Dedifferentiated amniotic fluid mesenchymal stem cell (primary cell): ENCODE data around the gene ZCCHC17.
"Not testable (repeated sequence)": the region's sequence is repeated elsewhere in the genome, so short reads cannot be mapped to it uniquely, and the experiment has no call there.

Source experiments
- DNase-seq: peaks from one replicate; pipeline ENCODE4 v3.0.0-alpha.2; 2016; ENCODE audit errors: extremely low spot score

The ZCCHC17 gene

DNA sequence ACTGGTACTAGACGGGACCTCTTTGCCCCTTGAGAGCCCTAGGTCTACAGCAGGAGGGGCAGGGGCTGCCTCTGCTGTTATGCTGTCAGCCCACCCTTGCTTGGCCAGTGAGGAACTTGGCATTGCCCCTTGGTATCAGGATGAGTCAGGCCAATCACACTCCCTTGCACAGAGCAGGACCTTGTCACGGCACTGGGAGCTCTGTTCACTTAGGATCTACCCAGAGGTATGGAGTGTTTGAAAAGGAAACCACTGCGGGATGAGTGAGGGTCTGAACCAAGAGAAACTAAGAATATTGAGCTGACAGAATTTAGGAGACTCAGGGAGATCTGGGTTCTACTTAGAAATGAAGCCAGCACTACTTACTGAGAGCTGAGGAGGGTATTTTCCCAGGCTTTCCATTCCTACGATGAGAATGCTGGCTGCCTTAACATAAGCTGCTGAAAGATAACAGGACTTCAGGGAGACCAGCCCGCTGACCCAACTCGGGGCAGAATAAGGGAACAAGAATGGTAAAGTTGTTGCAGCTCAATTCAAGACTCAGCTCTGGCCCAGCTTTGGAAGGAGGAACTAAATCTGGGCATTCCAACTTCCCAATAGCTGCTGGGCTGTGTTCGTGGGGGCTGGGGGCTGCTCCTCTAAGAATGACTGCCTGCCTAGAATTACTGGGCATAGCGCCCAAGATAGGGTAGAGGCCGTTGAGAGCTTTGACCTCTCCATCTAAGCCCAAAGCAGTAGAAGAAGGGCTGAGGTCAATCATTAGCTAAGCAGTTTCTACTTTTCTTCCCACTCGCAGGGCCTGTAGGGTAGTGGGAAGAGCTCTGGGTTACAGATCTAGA lies 74.5 kb downstream of the ZCCHC17 start:
- DNase-seq: no peak

DNA sequence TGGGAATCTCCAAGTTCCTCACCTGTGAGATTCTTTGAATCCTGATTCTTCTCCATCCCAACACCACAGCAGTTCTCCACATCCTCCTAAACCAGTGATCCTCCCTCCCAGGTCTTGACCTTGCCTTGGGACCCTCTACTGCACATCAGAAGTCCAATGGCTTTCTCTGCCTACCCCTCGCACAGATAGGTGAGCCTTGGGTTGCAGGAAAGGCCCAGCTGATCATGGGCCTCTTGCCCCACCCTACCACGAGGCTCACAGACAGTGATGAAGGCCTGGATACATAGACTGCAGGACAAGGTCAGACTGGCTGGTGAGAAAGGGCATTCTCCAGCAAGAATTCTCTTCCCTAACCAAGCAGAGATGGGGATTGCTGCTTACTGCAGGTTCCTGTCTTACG lies 75.2 kb downstream of the ZCCHC17 start:
- DNase-seq: no peak

DNA sequence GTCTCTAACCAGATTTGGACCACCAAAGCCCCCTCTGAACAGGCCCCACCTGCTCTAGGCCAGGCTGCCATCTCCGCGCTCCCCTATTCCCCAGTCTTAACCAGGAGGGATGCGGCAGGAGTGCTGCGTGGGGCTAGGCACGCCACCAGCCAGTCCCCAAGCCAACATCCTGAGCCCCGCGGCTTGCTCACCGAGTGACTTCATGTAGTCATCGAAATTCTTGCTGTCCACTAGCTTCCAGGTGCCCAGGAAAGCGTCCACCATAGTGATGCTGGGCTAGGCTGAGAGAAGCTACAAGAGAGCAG lies 75.9 kb downstream of the ZCCHC17 start:
- no peak for DNase-seq

DNA sequence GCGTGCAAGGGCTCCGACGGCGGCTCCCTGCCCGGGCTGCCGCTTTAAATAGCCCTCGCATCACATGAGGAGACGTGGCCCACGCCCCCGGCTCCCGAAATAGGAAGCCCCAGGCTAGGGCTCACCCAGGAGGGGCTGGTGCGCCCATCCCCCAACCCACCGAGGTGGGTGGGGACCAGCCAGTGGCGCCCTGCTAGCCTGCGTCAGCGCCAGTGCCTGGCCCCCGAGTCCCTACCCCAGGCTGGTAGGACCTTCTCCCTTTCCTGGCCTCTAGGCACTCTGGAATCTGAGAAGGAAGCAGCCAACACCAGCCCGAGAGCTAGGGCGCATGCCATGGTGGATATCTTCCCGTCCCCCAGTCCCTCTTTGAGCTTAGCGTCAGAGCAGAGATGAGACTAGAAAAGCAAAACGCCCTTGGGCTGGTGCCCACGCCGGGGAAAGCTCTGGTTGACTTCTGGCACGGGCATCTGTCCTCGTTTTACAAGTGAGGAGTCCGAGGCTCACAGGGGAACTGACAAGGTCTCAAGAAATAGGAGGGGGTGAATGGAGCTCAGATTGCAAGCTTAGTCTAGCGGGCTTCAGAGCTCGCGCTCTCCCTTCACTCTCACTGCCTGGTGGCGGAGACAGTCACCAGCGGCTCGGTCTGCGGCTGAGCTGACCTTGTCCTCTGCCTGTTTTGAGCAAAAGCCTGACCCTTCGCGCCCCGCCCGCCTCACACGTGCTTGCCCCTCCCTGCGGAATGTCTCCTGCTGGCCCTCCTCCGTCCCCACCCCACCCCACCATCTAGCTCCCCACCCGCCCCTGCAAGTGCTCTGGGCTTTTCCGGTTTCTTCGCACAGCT lies 76.4 kb downstream of the ZCCHC17 start, which contains the start of gene FABP3:
Gene FABP3 (minus strand): TSS at position 21 of the 841 bp plus-strand sequence. CDS start 62 bp downstream, outside the sequence.
- peak; percentile 59 for DNase-seq

DNA sequence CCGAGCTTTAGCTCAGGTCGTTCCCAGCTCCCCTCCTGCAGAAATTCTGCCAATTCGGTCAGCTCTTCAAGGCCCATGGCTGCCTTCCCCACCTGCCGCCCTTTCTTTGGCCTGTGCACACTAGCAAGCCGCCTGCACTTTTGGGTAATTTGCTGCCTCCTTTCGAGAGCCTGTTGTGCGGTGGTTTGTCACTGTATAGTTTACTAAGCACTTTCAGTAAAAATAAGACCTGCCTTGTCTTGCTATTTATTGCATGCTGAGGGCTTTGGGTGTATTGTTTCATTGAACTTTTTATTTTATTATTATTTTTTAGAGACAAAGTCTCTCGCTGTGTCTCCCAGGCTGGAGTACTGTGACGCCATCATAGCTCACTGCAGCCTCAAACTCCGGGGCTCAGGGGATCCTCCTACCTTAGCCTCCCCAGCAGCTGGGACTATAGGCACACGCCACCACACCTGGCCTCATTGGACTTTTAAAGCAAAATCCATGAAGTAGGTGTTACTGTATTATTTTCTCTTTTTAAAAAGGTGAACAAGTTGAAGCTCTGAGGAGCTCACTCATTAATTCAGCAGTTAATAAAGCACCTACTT lies 77.2 kb downstream of the ZCCHC17 start:
- DNase-seq: no peak

DNA sequence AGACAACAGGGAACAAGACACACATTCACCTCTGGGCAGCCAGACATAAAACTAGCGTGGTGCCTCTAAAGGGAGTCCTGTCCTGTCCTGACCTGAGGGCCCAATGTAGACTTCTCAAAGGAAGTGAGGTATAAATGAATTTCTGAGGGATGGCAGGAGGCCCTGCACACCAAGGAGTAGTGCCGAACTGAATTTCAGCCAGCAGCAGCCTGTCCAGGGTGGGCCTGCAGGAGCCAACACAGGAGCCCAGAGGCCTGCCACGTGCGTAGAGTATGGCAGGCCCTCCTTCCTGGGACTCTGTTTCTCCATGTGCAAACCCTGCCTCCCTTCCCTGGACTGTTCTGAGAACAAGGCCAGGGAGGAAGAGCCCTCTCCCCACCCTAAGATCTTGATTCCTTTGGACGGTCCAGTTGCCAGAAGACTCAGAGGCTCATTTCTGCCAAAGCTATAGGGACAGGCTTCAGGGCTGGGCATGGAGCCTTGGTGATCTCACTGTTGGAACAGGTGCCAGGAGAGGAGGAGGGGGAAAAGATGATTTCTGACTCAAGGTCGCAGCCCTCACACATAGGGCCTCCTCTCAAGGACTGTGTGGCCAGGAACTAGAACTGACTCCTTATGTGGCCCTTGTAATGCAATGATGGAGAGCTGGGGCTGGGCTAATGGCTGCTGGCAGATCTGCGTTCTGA lies 77.8 kb downstream of the ZCCHC17 start:
- peak; percentile 24 for DNase-seq

DNA sequence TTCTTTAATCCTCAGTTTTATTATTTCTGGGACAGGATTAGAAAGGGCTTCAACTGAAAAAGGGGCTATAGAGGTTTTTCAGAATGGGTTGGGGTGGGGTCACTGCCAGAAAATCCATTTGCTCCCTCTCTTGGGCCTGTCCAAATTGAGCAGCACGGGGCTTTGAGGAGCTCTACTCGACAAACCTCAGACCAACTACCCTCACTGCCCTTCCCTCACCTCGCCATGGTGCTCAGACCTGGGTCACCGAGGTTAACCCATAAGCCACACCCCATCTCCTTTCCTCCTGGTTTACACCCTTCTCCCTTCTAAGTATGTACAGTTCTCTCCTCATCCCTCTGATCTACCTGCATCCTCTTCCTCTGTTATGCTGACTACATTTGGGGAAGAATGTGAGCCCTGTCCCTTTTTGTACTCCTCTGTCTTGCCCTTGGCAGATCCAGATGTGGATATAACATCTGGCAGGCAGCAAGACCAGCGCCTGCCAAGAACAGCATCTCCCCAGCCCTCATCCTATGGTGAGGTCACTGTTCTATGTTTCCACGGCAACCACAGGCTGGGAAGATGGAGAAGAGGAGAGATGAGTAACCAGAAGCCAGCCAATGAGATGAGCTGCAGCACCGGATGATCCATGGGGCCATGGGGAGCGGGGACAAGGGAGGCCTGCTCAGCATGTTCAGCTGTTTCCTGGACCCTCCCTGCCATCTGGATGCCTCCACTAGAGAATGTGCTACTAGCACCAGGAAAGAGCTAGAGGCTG lies 79.7 kb downstream of the ZCCHC17 start:
- peak; percentile 84 for DNase-seq

DNA sequence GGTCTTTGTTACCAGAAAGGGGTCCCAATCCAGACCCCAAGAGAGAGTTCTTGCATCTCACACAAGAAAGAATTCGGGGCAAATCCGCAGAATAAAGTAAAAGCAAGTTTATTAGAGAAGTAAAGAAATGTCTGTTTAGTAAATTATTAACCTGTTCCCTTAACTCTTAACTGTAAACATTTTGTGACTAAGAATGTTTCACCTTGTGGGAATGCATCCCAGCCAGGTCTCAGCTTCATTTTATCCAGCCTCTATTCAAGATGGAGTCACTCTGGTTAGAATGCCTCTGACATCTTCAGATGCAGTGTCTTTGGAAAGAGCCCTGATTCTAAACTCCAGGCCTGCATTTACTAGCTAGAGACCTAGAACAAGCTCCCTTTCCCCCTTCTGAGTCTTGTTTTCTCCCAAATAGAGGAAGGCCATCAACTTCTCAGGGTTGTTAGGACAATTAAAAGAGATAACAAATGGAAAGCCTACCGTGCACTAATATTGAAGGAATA lies 80.6 kb downstream of the ZCCHC17 start:
- DNase-seq: no peak

DNA sequence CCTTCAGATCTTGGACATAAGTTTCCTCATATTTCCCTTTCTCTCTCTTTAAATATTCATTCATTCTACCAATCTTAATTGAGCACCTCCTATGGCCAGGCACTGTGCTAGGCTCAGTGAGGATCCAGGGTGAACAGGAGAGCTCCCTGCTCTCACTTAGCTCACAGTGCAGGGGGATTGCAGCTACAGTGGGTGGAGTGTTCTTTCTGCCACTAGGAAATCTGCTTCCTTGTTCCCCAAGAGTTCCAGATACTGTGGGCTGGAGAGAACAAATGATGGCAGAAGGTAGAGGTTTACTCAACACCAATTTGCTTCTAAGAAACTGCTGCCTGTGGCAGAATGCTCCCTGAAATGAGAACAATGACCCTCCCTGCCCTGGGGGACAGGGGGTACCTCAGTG lies 81.2 kb downstream of the ZCCHC17 start:
- DNase-seq: no peak

DNA sequence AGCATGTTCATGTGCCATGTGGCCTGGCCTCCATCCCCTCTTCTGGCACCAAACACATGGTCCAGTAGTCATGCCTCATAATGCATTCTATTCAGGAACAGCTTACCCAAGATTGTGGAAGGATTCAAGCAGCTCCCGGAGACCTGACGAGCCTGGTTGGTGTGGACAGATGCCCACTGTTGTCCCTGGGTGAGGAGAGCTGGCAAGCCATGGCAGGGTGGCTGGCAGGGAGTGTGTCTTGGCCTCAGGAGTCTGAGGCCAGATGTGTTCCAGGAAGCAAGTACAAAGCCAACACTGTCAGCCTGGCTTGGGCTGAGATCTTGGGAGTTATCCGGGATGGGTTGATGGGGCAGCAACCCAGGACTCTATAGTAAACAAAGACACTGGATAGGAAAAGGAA lies 83.3 kb downstream of the ZCCHC17 start:
- DNase-seq: no peak

DNA sequence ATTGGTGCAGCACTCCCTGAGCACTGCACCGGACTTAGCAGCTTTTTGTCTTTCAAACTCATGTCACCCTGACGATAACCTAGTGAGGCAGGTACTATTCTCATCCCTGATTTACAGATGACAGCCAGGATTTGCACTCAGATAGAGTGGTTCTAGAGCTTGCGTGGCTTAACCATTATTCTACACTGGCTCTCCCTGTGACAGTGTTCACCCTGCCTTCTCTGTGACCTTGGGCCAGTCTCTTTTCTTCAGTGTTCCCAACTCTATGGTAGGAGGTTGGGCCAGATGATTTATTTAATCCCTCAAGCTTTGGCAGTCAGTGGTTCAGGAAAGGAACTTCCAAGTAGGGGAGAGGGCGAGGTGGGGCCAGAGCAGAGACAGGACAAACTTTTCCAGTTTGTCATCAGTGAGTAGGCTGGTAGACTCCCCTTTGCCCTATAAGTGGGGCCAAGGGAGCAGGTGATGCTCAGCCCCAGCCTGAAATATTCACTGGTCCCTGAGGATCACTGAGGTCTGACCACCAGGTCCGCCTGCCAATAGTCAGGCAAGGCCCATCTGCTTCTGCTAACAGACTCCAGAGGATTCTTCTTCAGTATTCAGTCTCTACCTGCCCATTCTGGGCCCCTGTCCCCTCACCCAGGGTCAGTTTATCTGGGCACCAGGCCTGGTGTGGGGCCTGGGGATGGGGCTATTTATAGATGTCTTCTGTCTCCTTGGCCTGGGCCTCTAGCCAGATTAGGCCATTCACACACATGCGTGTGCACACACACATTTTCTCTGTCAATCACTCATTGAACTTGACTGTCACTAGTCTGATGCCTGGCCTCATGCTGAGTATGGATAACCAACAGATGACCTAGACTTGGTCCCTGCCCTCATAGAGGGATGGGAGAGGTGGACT lies 84.8 kb downstream of the ZCCHC17 start:
- no peak for DNase-seq

DNA sequence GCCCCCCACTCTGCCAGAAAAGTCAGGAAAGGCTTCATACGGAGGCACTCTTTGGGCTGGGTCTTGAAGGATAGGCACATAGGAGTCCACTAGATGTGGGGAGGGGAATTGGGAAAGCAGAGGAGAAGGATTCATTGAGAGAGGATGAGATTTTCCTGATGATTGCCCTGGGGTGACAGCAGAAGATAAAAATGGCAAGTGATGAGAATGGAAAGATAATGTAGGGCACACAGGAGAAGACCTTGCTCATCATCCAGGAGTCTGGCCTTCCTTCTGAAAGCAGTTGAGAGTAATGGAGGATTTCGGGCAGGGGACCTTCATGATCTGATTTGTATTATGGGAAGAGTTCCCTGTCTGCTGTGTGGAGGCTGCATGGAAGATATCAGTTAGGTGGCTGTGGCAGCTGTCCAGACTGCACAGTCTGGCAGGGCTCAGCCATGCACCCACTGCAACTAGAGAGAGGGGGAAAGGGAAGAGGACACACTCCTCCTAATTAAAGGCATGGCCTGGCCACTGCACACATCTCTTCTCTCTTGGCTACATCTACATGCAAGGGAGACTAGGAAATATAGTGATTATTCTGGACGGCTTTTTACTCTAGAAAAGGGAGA lies 85.7 kb downstream of the ZCCHC17 start:
- no peak for DNase-seq

DNA sequence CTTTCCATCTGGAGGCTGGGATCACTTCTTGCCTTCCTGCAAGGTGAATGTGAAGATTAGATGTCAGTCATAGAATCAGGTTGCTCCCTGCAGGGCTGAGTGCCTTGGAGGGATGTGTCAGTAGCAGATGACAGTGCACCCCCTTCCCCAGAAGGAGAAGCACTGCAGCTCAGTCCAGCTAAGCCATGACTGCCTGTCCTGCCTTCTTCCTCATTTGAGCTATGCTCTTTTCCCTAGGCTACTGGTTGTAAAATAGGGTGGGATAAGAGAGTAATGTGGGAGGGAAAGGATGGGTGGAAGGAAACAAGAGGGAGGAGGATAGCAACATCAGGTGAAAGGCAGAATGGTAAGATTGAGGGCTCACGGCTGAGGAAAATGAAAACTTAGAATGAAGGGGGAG lies 87.1 kb downstream of the ZCCHC17 start:
- DNase-seq: no peak

DNA sequence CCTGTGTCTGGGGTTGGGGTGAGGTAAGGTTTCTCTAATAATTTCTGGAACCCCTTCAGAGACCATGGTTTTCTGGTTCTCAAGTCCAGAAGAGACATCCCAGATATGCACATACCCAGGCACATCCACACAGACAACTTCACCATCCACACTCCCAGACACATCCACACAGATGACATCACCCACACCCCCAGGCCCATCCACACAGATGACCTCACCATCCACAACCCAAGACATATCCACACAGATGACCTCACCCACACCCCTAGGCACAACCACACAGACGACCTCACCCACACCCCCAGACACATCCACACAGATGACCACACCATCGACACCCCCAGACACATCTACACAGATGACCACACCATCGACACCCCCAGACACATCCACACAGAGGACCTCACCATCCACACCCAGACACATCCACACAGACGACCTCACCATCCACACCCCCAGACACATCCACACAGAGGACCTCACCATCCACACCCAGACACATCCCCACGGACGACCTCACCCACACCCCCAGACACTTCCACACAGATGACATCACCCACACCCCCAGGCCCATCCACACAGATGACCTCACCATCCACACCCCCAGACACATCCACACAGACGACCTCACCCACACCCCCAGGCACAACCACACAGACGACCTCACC lies 89.9 kb downstream of the ZCCHC17 start:
- DNase-seq: not testable (repeated sequence)

DNA sequence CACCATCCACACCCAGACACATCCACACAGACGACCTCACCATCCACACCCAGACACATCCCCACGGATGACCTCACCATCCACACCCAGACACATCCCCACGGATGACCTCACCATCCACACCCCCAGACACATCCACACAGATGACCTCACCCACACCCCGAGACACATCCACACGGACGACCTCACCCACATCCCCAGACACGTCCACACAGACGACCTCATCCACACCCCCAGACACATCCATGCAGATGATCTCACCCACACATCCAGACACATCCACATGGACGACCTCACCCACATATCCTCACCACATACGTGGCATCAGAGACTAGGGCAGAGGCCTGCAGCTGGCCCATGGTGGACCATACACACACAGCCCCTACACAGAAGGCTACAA lies 90.8 kb downstream of the ZCCHC17 start:
- no peak for DNase-seq

DNA sequence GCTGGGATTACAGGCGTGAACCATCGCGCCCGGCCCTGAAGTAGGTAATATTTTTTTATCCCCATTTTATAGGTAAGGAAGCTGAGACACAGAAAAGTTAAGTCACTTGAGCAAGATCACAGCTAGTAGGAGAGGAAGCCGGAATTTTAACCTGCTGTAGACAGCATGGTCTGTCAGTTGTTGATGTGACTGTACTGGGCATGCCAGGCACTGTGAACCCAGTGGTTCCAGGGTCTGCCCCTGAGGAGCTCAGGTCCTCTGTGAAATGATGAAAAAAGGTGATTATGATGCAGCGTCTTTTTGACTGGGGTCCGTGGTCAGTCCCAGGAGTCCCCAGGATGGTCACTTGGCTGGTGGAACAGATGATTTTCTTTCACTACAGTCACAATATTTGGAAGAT lies 92.8 kb downstream of the ZCCHC17 start:
- no peak for DNase-seq

DNA sequence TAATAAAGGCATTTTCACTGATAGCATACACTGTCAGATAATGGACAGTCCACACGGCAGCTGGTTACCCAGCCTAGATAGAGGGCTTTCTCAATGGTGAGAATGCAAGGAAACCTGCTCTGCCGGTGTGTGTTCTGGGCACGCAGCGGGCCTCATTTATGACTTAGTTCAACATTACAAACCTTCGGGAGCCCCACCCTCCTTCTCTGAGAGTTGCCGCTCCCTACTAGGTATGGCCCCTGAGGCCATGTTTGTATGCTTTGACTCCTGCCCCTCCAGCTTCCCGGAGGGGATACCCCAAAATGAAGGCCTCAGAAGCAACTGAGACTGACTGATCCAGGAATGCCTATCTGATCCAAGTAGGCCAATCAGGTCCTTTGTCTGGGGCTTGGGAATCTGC lies 93.2 kb downstream of the ZCCHC17 start:
- DNase-seq: no peak

DNA sequence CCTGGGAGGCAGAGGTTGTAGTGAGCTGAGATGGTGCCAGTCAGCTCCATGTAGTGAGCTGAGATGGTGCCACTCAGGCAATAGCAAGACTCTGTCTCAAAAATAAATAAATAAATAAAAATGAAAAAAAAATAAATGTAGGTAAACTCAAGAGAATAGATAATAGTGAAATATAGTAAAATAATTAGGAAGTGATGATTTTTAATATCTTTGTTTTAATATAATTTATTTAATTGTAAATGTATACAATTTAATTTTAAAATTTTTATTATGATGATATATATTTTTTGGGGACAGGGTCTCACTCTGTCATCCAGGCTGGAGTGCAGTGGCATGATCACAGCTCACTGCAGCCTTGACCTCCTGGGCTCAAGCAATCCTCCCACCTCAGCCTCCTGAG lies 96.6 kb downstream of the ZCCHC17 start:
- no peak for DNase-seq

DNA sequence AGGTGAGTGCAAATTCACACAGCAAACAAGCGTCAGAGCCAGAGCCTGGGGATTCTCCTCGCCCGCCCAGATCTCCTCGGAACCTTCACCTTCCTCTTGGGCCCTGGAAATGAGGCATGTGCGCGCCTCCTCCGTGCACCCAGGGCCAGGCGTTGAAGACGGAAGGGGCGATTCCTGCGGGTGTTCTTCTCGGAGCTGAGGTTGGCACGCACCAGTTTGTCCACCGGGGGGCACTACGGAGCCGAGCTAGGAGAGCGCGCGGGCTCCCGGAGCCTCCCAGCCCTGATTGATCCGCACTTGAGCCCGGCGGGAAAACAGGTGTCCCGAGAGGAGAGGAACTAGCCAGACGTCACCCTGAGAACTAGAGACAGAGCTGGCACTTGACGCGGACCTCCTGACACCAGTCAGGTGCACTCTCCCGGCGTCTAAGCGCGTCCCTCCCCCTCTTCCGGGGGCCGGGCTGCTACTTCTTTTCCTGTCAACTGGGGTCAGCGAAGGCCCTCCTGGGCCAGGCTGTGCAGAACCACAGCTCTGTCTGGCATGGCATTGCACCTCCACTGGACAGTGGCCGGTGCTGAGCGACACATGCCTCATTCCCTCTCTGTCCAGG lies 97.9 kb downstream of the ZCCHC17 start:
- DNase-seq: peak; percentile 65
